MM.1S (cell line): ENCODE measurements around the gene SLC2A5.
"Not testable (repeated sequence)": the region's sequence is repeated elsewhere in the genome, so short reads cannot be mapped to it uniquely, and the experiment has no call there.

Source experiments
- EZH2 ChIP-seq: fragments of 300-600 bp; sonication (generic); optimal IDR thresholded peaks from 2 replicates; pipeline ENCODE3; 2017; ENCODE audit warnings: low read depth, mild to moderate bottlenecking, antibody characterized with exemption, low read length, mixed read lengths
- TF ChIP-seq, protein P1 (sequence below): fragments of 300-600 bp; sonication (generic); IDR thresholded peaks from 2 replicates; pipeline ENCODE4 v1.5.1; 2016; ENCODE audit warnings: antibody characterized with exemption, low read length, mixed read lengths

DNA sequence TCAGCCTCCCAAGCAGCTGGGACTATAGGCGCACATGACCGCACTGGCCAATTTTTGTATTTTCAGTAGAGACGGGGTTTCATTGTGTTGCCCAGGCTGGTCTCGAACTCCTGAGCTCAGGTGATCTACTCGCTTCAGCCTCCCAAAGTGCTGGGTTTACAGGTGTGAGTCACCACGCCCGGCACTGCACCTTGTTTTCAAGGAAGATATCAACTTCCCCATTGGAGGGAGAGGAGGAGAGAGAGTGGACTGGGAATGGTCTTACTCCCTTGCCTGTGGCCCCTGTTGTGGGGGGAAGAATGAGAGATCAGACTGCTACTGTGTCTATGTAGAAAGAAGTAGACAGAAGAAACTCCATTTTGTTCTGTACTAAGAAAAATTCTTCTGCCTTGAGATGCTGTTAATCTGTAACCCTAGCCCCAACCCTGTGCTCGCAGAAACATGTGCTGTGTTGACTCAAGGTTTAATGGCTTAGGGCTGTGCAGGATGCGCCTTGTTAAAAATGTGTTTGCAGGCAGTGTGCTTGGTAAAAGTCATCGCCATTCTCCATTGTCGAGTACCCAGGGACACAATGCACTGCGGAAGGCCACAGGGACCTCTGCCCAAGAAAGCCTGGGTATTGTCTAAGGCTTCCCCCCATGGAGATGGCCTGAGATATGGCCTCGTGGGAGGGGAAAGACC, 67.8 kb downstream of the SLC2A5 start:
- TF ChIP-seq, protein P1, sequence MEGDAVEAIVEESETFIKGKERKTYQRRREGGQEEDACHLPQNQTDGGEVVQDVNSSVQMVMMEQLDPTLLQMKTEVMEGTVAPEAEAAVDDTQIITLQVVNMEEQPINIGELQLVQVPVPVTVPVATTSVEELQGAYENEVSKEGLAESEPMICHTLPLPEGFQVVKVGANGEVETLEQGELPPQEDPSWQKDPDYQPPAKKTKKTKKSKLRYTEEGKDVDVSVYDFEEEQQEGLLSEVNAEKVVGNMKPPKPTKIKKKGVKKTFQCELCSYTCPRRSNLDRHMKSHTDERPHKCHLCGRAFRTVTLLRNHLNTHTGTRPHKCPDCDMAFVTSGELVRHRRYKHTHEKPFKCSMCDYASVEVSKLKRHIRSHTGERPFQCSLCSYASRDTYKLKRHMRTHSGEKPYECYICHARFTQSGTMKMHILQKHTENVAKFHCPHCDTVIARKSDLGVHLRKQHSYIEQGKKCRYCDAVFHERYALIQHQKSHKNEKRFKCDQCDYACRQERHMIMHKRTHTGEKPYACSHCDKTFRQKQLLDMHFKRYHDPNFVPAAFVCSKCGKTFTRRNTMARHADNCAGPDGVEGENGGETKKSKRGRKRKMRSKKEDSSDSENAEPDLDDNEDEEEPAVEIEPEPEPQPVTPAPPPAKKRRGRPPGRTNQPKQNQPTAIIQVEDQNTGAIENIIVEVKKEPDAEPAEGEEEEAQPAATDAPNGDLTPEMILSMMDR = not testable (repeated sequence)
- TF ChIP-seq EZH2 = not testable (repeated sequence)
